ENCODE data around the gene EPHA6. TPM values are rescaled to one million over a fixed set of nuclear protein-coding genes. Genes with fewer than 3 reads are reported as not detected.

Gene EPHA6
- total RNA-seq, 1 experiment from 2014 or later: 0.61 TPM

DNA sequence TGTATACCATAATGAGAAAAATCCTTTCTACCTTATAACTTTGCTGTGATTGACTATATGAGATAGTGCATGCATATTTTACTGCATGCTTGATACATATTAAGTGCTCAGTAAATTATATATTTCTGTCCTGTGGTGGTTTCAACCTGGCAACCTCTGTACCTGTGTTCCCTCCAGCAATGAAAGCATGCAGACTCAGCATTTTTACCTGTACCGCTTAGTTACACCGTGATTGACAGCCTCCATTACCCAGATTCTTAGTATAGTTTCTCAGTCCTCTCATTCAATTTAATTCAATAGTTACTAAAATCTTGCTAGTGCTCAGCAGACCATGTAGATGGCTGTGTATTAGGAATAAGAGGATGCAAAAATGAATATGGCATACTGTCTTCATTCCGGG lies 386.0 kb downstream of the EPHA6 start:
- no peaks in the 10 kb centered on the region for H3K27me3 Mint-ChIP-seq (ENCODE audit: low read depth)
- Histone ChIP-seq H2BK12ac (ENCODE audit: insufficient read length, low read depth, low read length) (no peak overlapping the region), H3K14ac (ENCODE audit: insufficient read depth, low read length) (no peak overlapping the region), H3K4ac (ENCODE audit: low read depth, low read length) (no peak overlapping the region), H3K79me2 (ENCODE audit: insufficient read depth, low read length) (no peaks in the 10 kb centered on the region), H3K9me3 (ENCODE audit: control insufficient read depth, low read depth, low read length) (no peaks in the 10 kb centered on the region), H2BK20ac (ENCODE audit: low read depth, low read length, poor library complexity, severe bottlenecking) (no peak overlapping the region), H4K20me1 (ENCODE audit: control insufficient read depth, insufficient read depth, insufficient read length) (no peaks in the 10 kb centered on the region), H3K27me3 (ENCODE audit: insufficient read depth, low read length) (no peaks in the 10 kb centered on the region), H3K4me2 (ENCODE audit: insufficient read depth, insufficient read length, low read length) (no peak overlapping the region), H3K23me2 (ENCODE audit: insufficient read length, low read depth, low read length, poor library complexity, severe bottlenecking) (no peaks in the 10 kb centered on the region), H3K23ac (ENCODE audit: insufficient read length, low read depth, low read length) (no peak overlapping the region), H2BK5ac (ENCODE audit: insufficient read length, low read length) (no peak overlapping the region), H3K27ac (ENCODE audit: insufficient read length, low read depth, low read length) (no peak overlapping the region), H2AFZ (ENCODE audit: low read length) (no peak overlapping the region), H4K5ac (ENCODE audit: insufficient read length, low read depth, low read length) (no peak overlapping the region), H2BK15ac (ENCODE audit: low read depth, low read length) (no peak overlapping the region), H3K56ac (ENCODE audit: insufficient read length, low read depth, low read length) (no peak overlapping the region), H4K8ac (replicated peaks; ENCODE audit: insufficient read length, low read depth, low read length) (no peak overlapping the region), H2BK120ac (ENCODE audit: low read depth, low read length, poor library complexity, severe bottlenecking) (no peak overlapping the region), H2AK5ac (ENCODE audit: insufficient read length, low read length) (no peak overlapping the region), H4K91ac (ENCODE audit: insufficient read length, low read depth, low read length) (no peak overlapping the region), H3K4me1 (ENCODE audit: insufficient read depth, low read length) (peaks cover 6% of the 10 kb centered on the region; the same call in 1 of the 2 replicates), H3K79me1 (ENCODE audit: insufficient read depth, low read depth, low read length, poor library complexity, severe bottlenecking) (no peaks in the 10 kb centered on the region), H3K9ac (ENCODE audit: extremely low read depth, insufficient read length, low read length) (no peak overlapping the region), H3K18ac (ENCODE audit: insufficient read length, low read depth, low read length) (no peak overlapping the region), H3T11ph (ENCODE audit: low read length) (no peak overlapping the region)
- WGBS (ENCODE audit: extremely low coverage, insufficient read length, low lambda C conversion rate): no CpG with 5 or more reads among the region's 3 CpGs
- H3K27ac Mint-ChIP-seq: no peak overlapping the region
- H3K4me3 Mint-ChIP-seq: no peak overlapping the region
- TF ChIP-seq, protein P1, sequence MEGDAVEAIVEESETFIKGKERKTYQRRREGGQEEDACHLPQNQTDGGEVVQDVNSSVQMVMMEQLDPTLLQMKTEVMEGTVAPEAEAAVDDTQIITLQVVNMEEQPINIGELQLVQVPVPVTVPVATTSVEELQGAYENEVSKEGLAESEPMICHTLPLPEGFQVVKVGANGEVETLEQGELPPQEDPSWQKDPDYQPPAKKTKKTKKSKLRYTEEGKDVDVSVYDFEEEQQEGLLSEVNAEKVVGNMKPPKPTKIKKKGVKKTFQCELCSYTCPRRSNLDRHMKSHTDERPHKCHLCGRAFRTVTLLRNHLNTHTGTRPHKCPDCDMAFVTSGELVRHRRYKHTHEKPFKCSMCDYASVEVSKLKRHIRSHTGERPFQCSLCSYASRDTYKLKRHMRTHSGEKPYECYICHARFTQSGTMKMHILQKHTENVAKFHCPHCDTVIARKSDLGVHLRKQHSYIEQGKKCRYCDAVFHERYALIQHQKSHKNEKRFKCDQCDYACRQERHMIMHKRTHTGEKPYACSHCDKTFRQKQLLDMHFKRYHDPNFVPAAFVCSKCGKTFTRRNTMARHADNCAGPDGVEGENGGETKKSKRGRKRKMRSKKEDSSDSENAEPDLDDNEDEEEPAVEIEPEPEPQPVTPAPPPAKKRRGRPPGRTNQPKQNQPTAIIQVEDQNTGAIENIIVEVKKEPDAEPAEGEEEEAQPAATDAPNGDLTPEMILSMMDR (conservative IDR thresholded peaks at IDR 0.05): no peak
- peaks cover 8 to 14% of the 10 kb centered on the region in 2 experiments for H3K4me1 Mint-ChIP-seq
- H3K36me3 Mint-ChIP-seq (ENCODE audit: insufficient read depth in 1 of 3, low read depth in 3 of 3): no peaks in the 10 kb centered on the region
- DNase-seq: no peak
- no peaks in the 10 kb centered on the region for H3K9me3 Mint-ChIP-seq
